OCI-M1 (cell line): ENCODE results near the gene MROH2B.

Experiments used
- DNase-seq: peaks from one replicate; lab custom pipeline; 2025; lab: John Stamatoyannopoulos, UW

The MROH2B gene

GRCh38 chr5:41071242-41071641 lies at the start of gene MROH2B:
Gene MROH2B, minus strand, starts transcription at chr5:41071342. Its CDS starts 490 bp downstream, at chr5:41070852.
- DNase-seq: no peak

- DNase-seq: no peak
These were observed 49.5 kb upstream of the MROH2B start for GRCh38 chr5:41120600-41120999.

GRCh38 chr5:41118177-41118576 lies 47.0 kb upstream of the MROH2B start:
- no peak for DNase-seq

- no peak for DNase-seq
These were observed 44.1 kb upstream of the MROH2B start for GRCh38 chr5:41115281-41115680.

GRCh38 chr5:41112486-41113455 lies 41.6 kb upstream of the MROH2B start:
- no peak for DNase-seq

GRCh38 chr5:41109186-41109585 lies 38.0 kb upstream of the MROH2B start:
- DNase-seq: no peak

- no peak for DNase-seq
These were observed 31.2 kb upstream of the MROH2B start for GRCh38 chr5:41102341-41102740.

- no peak for DNase-seq
These were observed 26.5 kb upstream of the MROH2B start for GRCh38 chr5:41097642-41098041.

GRCh38 chr5:41095324-41096101 lies 24.4 kb upstream of the MROH2B start:
- no peak for DNase-seq

GRCh38 chr5:41094871-41095270 lies 23.7 kb upstream of the MROH2B start:
- no peak for DNase-seq

GRCh38 chr5:41093803-41094202 lies 22.7 kb upstream of the MROH2B start:
- no peak for DNase-seq

- no peak for DNase-seq
These were observed 16.3 kb upstream of the MROH2B start for GRCh38 chr5:41087461-41087860.

- DNase-seq: no peak
These were observed 12.2 kb upstream of the MROH2B start for GRCh38 chr5:41083306-41083705.

GRCh38 chr5:41071975-41072374 lies 833 bp upstream of the MROH2B start:
- DNase-seq: no peak

GRCh38 chr5:41067714-41068568 lies 3.2 kb downstream of the MROH2B start:
- peak; percentile 40 for DNase-seq

- DNase-seq: peak; percentile 36
These were observed 5.3 kb downstream of the MROH2B start for GRCh38 chr5:41065691-41066335.

GRCh38 chr5:41057940-41058339 lies 13.2 kb downstream of the MROH2B start:
- DNase-seq: no peak

GRCh38 chr5:41057231-41057630 lies 13.9 kb downstream of the MROH2B start:
- no peak for DNase-seq

GRCh38 chr5:41048986-41049385 lies 22.2 kb downstream of the MROH2B start:
- DNase-seq: peak; percentile 33

- DNase-seq: peak; percentile 22
These were observed 27.9 kb downstream of the MROH2B start for GRCh38 chr5:41043109-41043747.

- DNase-seq: no peak
These were observed 38.2 kb downstream of the MROH2B start for GRCh38 chr5:41032973-41033372.
